Naive thymus-derived CD8-positive, alpha-beta T cell (primary cell): ENCODE data around the gene TRERF1. TPM values are rescaled to one million over a fixed set of nuclear protein-coding genes. Genes with fewer than 3 reads are reported as not detected.

Source experiments
- ATAC-seq, 2 donors: fragments of 150-1000 bp; cut with Tn5 transposase in 1 of 2; sonication (Bioruptor Pico), chemical (Tn5 transposase) in 1 of 2; 1 replicate in 1 of 2; 2 replicates in 1 of 2; pipeline ENCODE4 v1.10.0; 2021; ENCODE audit warnings: mild to moderate bottlenecking in 2 of 2, moderate library complexity in 2 of 2
- POLR2A ChIA-PET: fragments of 350-600 bp; sonication (Branson Sonifier 250); formaldehyde crosslinking; loops from one replicate; lab custom pipeline; 2021; ENCODE audit warnings: antibody characterized with exemption; lab: Charles Lee
- DNase-seq, 10 donors: peaks; one replicate each; pipeline versions ENCODE4 v3.0.0 to v3.0.0-alpha.2; 2020 to 2022
- H3K27ac Mint-ChIP-seq, 10 donors: one replicate each; pipeline ENCODE4 v1.8.0; 2020 to 2022; ENCODE audit warnings: mild to moderate bottlenecking in 10 of 10, mixed read lengths in 10 of 10, moderate library complexity in 4 of 10, inconsistent platforms in 1 of 10
- H3K27me3 Mint-ChIP-seq, 5 donors: one replicate each; pipeline ENCODE4 v1.8.0; 2021 to 2022; ENCODE audit warnings: mixed read lengths in 5 of 5
- H3K36me3 Mint-ChIP-seq, 3 donors: one replicate each; pipeline ENCODE4 v1.8.0; 2020 to 2022; ENCODE audit warnings: mixed read lengths in 3 of 3, mild to moderate bottlenecking in 2 of 3, inconsistent platforms in 1 of 3
- H3K4me1 Mint-ChIP-seq, 4 donors: one replicate each; pipeline ENCODE4 v1.8.0; 2021 to 2022; ENCODE audit warnings: mixed read lengths in 4 of 4
- H3K4me3 Mint-ChIP-seq, 10 donors: one replicate each; pipeline ENCODE4 v1.8.0; 2020 to 2022; ENCODE audit warnings: mild to moderate bottlenecking in 10 of 10, mixed read lengths in 10 of 10, moderate library complexity in 6 of 10, inconsistent platforms in 1 of 10
- H3K9me3 Mint-ChIP-seq, 9 donors: one replicate each; pipeline ENCODE4 v1.8.0; 2020 to 2022; ENCODE audit warnings: mixed read lengths in 9 of 9, mild to moderate bottlenecking in 3 of 9, inconsistent platforms in 1 of 9, moderate library complexity in 1 of 9
- polyA plus RNA-seq, 3 donors: library from polyadenylated mRNA; unstranded; fragments of 300-500 nt; fragmentation: Illumina TruSeq; gene quantifications; one replicate each; pipeline ENCODE4 v1.2.3, GENCODE V29; 2021
- total RNA-seq, 8 experiments: library from RNA in 2 of 8; stranded (reverse) in 2 of 8; gene quantifications; one replicate each; pipeline ENCODE4 v1.2.3 and lab custom pipeline; 2021 to 2026

Gene TRERF1
- total and polyA plus RNA-seq, 5 experiments from 2014 or later, result 3.8 to 18.2 (median 7.1) TPM

DNA sequence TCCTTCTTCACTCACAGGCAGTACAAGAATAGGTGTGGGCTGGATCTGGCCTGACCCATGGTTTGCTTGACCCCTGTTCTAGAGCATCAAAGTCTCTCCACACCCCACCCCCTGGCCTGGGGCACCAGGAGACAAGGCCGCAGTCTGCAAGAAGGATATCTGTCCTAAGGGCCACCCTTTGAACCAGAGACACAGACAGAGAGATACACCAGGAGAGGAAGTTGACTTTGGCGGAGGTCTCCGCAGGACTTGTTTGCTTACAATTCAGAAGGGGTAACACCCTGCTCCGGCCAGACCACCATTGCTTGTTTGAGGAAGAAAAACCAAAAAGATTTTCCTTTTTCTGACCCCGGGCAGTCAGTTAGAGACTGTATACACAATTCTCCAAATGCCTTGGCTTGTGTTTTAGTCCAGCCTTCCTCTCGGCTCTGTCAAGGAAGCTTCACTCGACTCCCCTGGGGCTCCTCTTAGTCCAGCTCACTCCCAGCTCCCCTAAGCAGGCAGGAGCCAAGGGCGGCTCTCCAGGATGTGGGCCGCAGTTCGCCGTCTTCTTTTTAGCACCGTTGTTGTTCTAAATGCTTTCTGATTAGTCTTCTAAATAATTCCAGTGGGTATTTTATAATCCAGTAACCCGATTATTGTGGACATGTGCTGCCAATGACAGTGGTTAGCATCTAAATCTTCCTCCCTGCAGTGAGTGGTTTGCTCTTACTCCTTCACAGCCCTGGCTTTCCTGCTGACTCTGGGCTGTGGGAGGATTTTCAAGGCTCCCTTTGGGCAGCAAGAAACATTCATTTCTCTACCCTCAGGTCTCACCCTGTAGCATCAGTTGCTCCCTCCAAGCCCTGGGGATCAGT lies 175.5 kb downstream of the TRERF1 start:
- H3K27me3 Mint-ChIP-seq, result no peaks in the 10 kb centered on the region
- POLR2A ChIA-PET, result interaction anchor here (0.6 to 5.3 kb wide), 2 partner anchors 36 to 113 kb away, joined by 6 to 26 read pairs; no protein-coding TSS in a partner anchor
- no peak for DNase-seq
- peaks cover 0 to 6% (median 0%) of the 10 kb centered on the region in 3 donors for H3K36me3 Mint-ChIP-seq
- H3K4me1 Mint-ChIP-seq, result peaks cover 38 to 60% (median 53%) of the 10 kb centered on the region in 4 donors
- H3K27ac Mint-ChIP-seq, result peak overlapping the region in 8 of 10 donors; percentile 84 to 99 (median 93)
- H3K4me3 Mint-ChIP-seq, result peak overlapping the region in 1 of 10 donors; percentile 42
- no peaks in the 10 kb centered on the region for H3K9me3 Mint-ChIP-seq
- no peak for ATAC-seq

DNA sequence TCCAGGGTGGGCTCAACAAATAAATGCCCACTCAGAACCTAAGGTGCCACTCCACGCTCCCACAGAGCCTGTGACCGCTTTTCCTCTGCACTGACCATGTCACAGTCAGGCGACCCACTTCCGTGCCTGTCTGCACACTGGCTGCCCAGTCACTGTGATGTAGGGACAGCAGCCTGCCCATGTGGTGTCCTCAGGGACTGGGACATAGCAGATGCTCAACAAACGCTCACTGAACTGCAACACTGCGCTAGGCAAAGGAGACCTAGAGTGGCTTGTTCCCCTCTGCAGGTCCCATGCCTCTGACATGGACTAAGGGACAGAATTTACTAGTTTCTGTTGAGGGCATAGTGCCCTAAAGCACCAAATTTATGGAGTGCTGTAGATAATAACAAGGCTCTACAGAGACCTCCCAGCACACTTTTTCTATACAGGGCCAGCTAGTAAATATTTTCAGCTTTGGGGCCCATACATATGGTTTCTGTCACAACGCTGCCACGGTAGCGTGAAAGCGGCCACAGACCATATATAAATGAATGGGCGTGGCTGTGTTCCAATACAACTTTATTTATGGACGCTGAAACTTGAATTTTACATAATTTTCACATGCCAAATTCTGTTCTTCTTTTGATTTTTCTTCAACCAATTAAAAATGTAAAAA lies 176.2 kb downstream of the TRERF1 start:
- no peak for DNase-seq
- H3K4me3 Mint-ChIP-seq, result no peak overlapping the region
- peak overlapping the region in 7 of 10 donors; percentile 28 to 99 (median 92) for H3K27ac Mint-ChIP-seq
- peaks cover 36 to 52% (median 46%) of the 10 kb centered on the region in 4 donors for H3K4me1 Mint-ChIP-seq
- no peaks in the 10 kb centered on the region for H3K9me3 Mint-ChIP-seq
- POLR2A ChIA-PET, result no interaction called here
- no peak for ATAC-seq
- H3K36me3 Mint-ChIP-seq, result peaks cover 0 to 6% (median 0%) of the 10 kb centered on the region in 3 donors
- no peaks in the 10 kb centered on the region for H3K27me3 Mint-ChIP-seq

DNA sequence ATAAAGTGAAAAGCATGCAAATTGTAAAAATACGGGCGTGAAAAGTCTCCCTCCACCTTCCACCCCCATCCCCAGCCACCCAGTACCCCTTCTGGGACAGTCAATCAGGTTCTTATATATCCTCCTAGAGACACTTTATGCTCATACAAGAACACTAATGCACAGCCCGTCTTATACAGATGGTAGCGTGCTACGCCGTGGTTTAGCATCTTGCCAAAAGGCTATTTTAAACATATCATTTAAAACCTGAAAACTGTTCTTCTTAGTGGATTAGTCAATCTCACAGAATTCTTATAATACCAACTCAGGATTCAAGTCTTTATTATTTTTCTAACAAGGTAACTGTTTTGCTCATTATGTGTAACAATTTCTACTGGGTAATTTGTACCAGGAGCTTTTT lies 176.8 kb downstream of the TRERF1 start:
- POLR2A ChIA-PET, result no interaction called here
- no peaks in the 10 kb centered on the region for H3K9me3 Mint-ChIP-seq
- peak overlapping the region in 1 of 10 donors; percentile 96 for H3K27ac Mint-ChIP-seq
- peaks cover 34 to 50% (median 46%) of the 10 kb centered on the region in 4 donors for H3K4me1 Mint-ChIP-seq
- H3K36me3 Mint-ChIP-seq, result peaks cover 0 to 10% (median 4%) of the 10 kb centered on the region in 3 donors
- no peak for ATAC-seq
- no peak overlapping the region for H3K4me3 Mint-ChIP-seq
- H3K27me3 Mint-ChIP-seq, result no peaks in the 10 kb centered on the region
- no peak for DNase-seq

DNA sequence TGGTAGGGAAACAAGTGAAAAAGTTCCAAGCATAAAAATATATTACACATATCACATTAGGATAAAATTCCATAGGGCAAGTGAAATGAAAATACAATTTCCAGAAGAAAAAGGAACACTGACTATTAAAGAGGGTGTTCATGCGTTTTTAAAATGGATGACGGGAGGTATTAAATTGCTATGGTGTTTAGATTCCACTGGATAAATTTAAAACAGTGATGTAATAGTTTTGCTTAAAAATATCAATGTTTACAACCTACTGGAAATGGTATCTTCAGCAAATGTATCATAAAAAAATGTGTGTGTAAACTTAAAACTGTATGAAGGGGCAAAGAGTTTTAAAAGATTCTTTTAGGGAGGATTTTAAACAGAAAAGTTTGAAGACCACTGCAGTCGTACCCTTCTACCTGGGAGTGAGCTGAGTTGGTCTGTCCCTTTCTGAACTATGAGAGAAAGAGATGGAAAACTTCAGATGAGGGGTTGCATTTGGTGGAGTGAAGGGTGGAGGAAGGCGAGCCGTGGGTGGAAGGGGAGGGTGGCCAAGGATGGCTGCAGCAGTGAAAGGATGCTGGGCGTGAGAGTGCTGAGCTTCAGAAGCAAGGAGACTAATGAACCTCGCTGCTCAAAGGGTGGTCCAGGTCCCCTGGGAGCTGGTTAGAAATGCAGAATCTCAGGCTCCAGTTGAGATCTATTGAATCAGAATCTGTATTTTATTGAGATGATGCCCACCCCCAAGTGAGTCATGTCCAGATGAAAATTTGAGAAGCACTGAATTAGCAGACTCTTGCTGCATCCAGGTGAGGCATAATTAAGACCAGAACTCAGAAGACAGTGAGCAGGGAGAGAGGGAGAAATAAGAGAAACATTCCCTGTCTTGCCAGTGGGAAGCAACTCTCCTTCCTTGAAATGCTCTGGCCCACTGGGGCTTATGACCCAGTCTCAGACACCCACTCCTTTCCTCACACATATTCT lies 179.6 kb downstream of the TRERF1 start:
- POLR2A ChIA-PET, result no interaction called here
- peak overlapping the region; percentile 16 to 84 (median 64) for H3K27ac Mint-ChIP-seq

DNA sequence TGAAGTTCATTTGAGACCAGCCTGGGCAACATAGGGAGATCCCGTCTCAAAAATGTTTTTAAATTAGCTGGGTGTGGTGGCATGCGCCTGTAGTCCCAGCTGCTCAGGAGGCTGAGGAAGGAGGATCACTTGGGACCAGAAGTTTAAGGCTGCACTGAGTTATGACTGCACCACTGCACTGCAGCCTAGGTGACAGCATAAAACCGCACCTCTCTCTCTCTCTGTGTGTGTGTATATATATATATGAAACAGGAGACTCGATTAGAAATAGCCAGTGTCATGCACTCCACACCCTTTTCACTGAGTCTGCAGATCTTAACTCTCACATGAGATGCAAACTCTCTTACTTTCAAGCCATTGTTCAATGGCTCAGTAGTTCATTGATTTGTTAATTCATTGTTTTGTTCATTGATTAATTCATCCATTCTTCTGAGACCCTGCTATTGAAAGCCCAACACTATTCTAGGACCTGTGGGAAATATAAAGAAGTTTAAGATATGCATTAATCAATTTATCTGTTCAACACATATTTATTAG lies 181.7 kb downstream of the TRERF1 start:
- peaks cover 0 to 36% (median 11%) of the 10 kb centered on the region in 3 donors for H3K36me3 Mint-ChIP-seq
- no peak overlapping the region for H3K4me3 Mint-ChIP-seq
- POLR2A ChIA-PET, result interaction anchor here (0.6 to 0.9 kb wide), 2 partner anchors 8 to 586 kb away, joined by 3 to 4 read pairs; no protein-coding TSS in a partner anchor
- DNase-seq, result no peak
- H3K27ac Mint-ChIP-seq, result peak overlapping the region; percentile 1 to 89 (median 51)
- H3K27me3 Mint-ChIP-seq, result no peaks in the 10 kb centered on the region
- ATAC-seq, result peak in 1 of 2 donors; percentile 13
- H3K4me1 Mint-ChIP-seq, result peaks cover 18 to 38% (median 26%) of the 10 kb centered on the region in 4 donors
- H3K9me3 Mint-ChIP-seq, result no peaks in the 10 kb centered on the region

More for the DNA sequence above, 179.6 kb downstream of the TRERF1 start:
- ATAC-seq, result no peak
- DNase-seq, result no peak
- no peak overlapping the region for H3K4me3 Mint-ChIP-seq
- no peaks in the 10 kb centered on the region for H3K27me3 Mint-ChIP-seq
- H3K36me3 Mint-ChIP-seq, result peaks cover 0 to 29% (median 11%) of the 10 kb centered on the region in 3 donors
- H3K9me3 Mint-ChIP-seq, result no peaks in the 10 kb centered on the region
- H3K4me1 Mint-ChIP-seq, result peaks cover 26 to 39% (median 30%) of the 10 kb centered on the region in 4 donors

DNA sequence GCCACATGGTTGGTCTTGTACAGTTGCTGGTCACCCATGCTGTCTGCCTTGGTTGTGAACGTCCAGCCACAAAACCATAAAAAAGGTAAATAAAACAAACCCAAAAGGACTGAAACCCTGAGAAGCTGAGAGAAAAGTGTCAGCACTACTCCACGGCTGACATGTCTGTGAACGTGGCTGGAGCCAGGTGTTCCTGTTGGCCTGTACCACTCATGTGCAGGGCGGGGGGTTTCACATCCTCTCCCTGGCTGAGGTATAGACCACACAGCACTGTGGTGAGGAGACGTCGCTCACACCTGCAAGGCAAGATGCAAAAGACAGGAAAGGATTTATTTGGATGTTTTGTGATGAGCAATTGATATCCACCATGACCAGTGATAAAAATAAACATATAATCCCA lies 182.2 kb downstream of the TRERF1 start:
- Mint-ChIP-seq H3K9me3 (no peaks in the 10 kb centered on the region), H3K4me1 (peaks cover 18 to 38% (median 26%) of the 10 kb centered on the region in 4 donors), H3K27me3 (no peaks in the 10 kb centered on the region), H3K4me3 (peak overlapping the region in 3 of 10 donors; percentile 8 to 57 (median 34)), H3K27ac (peak overlapping the region; percentile 1 to 89 (median 58)), H3K36me3 (peaks cover 0 to 38% (median 11%) of the 10 kb centered on the region in 3 donors)
- DNase-seq (peak in 5 of 10 donors; percentile 21 to 63 (median 43)), ATAC-seq (peak; percentile 75 to 97)
- POLR2A ChIA-PET, result interaction anchor here (0.9 kb wide), 1 partner anchor 9 kb away, joined by 3 read pairs; no protein-coding TSS in a partner anchor

DNA sequence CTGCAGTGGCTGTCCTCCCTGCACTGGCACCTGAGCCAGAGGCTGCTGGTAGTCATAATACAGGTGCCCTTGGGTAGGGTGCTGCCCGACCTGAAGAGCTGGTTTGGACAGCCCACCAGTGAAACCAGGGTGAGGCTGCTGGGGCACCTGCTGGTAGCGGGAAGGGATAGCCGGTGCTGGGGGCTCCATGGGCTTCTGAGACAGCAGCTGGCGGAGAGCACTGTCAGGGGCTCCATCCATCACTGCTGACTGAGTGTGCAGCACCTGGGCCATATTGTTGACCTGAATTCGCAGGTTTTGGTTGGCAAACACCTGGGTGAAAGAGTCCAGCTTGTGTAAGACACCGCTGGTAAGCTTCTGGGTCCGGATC lies 182.9 kb downstream of the TRERF1 start:
- Mint-ChIP-seq H3K9me3 (no peaks in the 10 kb centered on the region), H3K4me3 (no peak overlapping the region), H3K4me1 (peaks cover 18 to 38% (median 26%) of the 10 kb centered on the region in 4 donors), H3K27me3 (no peaks in the 10 kb centered on the region), H3K27ac (peak overlapping the region in 3 of 10 donors; percentile 1 to 19 (median 7)), H3K36me3 (peaks cover 0 to 43% (median 12%) of the 10 kb centered on the region in 3 donors)
- ATAC-seq (no peak), DNase-seq (no peak)
- POLR2A ChIA-PET, result no interaction called here

DNA sequence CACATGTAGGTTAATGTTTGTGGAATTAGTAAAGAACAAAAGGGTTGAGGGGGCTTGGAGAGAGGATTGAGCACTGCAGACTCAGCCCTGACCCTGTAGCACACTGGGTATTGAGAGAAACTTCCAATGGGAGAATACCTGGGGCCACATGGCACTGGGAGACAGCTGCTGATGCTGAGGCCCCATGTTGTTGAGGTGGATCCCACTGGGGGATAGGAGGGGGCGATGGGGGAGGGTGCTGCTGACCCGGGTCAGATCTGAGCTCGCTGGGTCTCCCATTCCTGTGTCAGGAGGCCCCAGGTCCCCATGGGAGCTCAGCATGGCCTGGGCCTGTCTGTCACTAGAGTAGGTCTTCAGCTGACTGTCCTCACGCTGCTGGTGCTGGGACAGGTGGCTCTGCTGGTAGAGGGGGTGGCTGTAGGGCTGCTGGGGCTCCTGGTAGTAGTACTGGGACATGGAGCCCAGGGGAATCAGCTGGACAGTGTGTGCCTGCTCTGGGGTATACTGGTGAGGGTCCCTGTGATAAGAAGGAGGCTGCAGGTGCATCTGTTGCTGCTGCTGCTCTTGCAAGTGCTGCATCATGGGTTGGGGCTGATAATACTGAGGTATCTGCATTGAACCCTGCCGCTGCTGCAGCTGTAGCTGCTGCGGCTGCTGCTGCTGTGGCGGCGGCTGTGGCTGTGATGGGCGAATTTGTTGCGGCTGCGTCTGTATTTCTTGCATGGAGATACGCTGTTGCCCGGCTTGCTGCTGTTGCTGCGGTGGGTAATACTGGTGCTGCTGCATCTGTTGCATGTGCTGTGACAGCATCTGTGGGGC lies 183.5 kb downstream of the TRERF1 start:
- H3K36me3 Mint-ChIP-seq, result peaks cover 0 to 48% (median 17%) of the 10 kb centered on the region in 3 donors
- peak overlapping the region in 4 of 10 donors; percentile 7 to 67 (median 34) for H3K27ac Mint-ChIP-seq
- DNase-seq (no peak), ATAC-seq (no peak)
- H3K27me3 Mint-ChIP-seq, result no peaks in the 10 kb centered on the region
- H3K4me1 Mint-ChIP-seq, result peaks cover 17 to 34% (median 26%) of the 10 kb centered on the region in 4 donors
- POLR2A ChIA-PET, result no interaction called here
- H3K9me3 Mint-ChIP-seq, result no peaks in the 10 kb centered on the region
- H3K4me3 Mint-ChIP-seq, result no peak overlapping the region

DNA sequence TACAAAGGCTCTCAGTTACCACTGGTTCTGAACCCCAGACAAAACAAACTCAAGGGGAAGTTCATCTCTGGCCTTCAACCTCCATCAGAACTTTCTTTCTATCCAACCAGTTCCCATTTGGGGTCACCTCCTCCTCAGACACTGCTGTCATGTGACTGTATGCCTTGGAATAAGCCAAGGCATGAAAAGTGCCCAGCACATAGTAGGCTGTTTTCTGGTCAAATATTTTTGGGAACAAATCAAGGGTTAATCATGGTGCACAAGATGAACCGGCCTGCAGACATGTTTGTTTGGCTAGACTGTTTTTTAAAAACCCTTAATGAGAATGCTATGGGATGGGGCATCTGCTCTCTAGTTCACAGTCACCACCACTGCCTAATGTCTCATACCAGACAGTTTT lies 185.2 kb downstream of the TRERF1 start:
- ATAC-seq, result no peak
- H3K4me1 Mint-ChIP-seq, result peaks cover 17 to 29% (median 24%) of the 10 kb centered on the region in 4 donors
- POLR2A ChIA-PET, result no interaction called here
- no peak for DNase-seq
- peak overlapping the region in 1 of 10 donors; percentile 51 for H3K27ac Mint-ChIP-seq
- H3K36me3 Mint-ChIP-seq, result peaks cover 0 to 54% (median 20%) of the 10 kb centered on the region in 3 donors
- no peak overlapping the region for H3K4me3 Mint-ChIP-seq
- H3K9me3 Mint-ChIP-seq, result no peaks in the 10 kb centered on the region
- no peaks in the 10 kb centered on the region for H3K27me3 Mint-ChIP-seq

DNA sequence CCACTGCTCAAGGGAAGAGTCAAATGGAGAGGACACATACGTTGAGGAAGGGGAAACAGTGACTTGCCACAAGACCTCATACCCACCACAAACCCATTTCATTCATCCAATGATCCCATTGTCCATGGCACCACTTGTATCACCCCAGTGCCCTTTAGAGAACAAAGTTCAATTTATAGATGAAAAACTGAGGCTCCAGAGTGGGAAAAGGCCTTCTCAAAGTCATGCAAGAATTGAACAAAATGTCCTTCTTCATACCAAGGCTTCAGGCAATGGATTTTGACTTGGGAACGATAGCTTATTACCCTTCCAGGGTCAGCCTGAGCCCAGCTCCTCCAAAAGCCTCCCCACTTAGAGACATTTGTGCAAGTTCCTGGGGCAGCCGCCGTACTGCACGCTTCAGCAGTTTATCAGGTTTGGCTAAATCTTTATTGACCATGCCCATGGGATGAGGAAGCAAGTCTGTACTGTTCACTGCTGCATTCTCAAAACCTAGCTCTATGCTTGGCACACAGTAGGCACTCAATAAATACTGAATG lies 186.8 kb downstream of the TRERF1 start:
- Mint-ChIP-seq H3K36me3 (peaks cover 0 to 49% (median 16%) of the 10 kb centered on the region in 3 donors), H3K27me3 (no peaks in the 10 kb centered on the region), H3K9me3 (no peaks in the 10 kb centered on the region), H3K27ac (peak overlapping the region in 2 of 10 donors; percentile 40 to 53), H3K4me1 (peaks cover 18 to 32% (median 24%) of the 10 kb centered on the region in 4 donors), H3K4me3 (no peak overlapping the region)
- no peak for DNase-seq
- ATAC-seq, result no peak
- POLR2A ChIA-PET, result interaction anchor here (0.5 to 1.1 kb wide), 3 partner anchors 45 to 518 kb away, joined by 3 to 8 read pairs (median 3); no protein-coding TSS in a partner anchor
